ENCODE measurements around the gene ADGRE1.
A peak's percentile ranks its signal among the peaks of the same experiment; 100 is the strongest.
"Not testable (repeated sequence)": the region's sequence is repeated elsewhere in the genome, so short reads cannot be mapped to it uniquely, and the experiment has no call there.

ADGRE1 gene, protein sequence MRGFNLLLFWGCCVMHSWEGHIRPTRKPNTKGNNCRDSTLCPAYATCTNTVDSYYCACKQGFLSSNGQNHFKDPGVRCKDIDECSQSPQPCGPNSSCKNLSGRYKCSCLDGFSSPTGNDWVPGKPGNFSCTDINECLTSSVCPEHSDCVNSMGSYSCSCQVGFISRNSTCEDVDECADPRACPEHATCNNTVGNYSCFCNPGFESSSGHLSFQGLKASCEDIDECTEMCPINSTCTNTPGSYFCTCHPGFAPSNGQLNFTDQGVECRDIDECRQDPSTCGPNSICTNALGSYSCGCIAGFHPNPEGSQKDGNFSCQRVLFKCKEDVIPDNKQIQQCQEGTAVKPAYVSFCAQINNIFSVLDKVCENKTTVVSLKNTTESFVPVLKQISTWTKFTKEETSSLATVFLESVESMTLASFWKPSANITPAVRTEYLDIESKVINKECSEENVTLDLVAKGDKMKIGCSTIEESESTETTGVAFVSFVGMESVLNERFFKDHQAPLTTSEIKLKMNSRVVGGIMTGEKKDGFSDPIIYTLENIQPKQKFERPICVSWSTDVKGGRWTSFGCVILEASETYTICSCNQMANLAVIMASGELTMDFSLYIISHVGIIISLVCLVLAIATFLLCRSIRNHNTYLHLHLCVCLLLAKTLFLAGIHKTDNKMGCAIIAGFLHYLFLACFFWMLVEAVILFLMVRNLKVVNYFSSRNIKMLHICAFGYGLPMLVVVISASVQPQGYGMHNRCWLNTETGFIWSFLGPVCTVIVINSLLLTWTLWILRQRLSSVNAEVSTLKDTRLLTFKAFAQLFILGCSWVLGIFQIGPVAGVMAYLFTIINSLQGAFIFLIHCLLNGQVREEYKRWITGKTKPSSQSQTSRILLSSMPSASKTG

GRCh38 chr19:6887316-6887715 is at the start of gene ADGRE1:
TSS of gene ADGRE1 (plus strand) at chr19:6887579. CDS start at chr19:6887609, 30 bp downstream.
- peak; percentile 22 for DNase-seq (ENCODE audit: low spot score)

GRCh38 chr19:6838062-6838655 is 49.2 kb upstream of the ADGRE1 start:
- no peak for DNase-seq (ENCODE audit: low spot score)

DNA sequence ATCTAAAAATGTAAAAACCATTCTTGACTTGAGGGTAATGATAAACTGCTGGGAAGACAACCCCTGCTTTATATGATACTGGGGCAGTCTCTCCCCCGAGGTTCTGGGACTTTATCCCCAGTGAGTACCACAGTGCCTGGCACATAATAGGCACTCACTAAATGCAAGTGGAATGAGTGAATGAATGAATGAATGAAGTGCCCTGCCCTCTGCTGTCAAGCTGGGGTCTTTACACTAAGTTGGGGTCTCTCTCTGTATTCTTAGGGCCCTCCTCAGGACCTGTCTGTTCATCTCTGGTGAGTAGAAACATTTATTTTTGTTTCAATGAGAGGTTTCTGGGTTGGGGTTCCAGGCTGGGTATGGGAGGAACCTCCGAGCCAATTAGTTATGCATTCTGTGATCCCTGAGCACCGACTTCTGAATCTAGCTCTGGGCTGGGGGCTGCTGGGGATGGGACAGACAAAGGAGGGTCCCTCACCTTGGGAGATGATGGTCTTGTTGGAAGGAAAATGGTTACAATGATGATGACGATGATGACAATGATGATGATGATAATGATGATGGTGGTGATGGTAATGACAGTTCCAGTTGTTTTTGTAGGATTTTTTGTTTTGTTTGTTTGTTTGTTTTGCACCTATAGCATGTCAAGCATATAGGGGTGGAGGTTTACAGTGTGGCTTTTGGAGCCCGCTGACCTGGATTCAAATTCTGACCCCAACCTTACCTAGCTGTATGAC is 44.3 kb upstream of the ADGRE1 start:
- DNase-seq (ENCODE audit: low spot score): no peak

DNA sequence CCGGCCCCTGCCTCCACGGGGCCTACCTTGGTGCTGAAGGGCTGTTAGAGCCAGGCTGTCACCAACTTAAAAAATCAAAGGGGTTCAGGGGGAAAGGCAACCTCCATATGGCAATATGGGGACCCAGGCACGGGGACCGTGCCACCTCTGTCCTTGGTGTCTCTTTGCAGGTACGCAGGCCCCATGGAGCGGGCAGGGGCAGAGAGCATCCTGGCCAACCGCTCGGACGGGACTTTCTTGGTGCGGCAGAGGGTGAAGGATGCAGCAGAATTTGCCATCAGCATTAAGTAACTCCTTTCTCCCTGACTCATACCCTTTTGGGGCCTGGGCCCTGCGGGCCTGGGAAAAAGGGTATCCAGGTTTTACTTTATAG is 39.6 kb upstream of the ADGRE1 start:
- no peak for DNase-seq (ENCODE audit: low spot score)

GRCh38 chr19:6848986-6849385 is 38.4 kb upstream of the ADGRE1 start:
- DNase-seq (ENCODE audit: low spot score): no peak

GRCh38 chr19:6849876-6850275 is 37.5 kb upstream of the ADGRE1 start:
- no peak for DNase-seq (ENCODE audit: low spot score)

DNA sequence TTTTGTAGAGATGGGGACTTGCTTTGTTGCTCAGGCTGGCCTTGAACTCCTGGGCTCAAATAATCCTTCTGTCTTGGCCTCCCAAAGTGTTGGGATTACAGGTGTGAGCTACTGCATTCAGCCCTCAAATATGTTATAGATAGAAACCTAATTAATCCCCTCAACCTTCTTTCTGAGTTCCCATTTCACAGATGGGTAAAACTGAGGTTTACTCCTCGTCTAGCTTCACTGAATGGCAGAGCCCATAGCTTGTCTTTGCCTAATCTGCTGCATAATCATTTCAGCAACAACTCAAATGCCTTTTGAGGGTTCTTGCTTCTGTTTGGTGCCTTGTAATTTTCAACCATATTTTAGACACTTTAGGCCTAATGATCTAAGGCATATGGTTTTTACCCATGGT is 36.0 kb upstream of the ADGRE1 start:
- no peak for DNase-seq (ENCODE audit: low spot score)

GRCh38 chr19:6852001-6852400 is 35.4 kb upstream of the ADGRE1 start:
- DNase-seq (ENCODE audit: low spot score): no peak

GRCh38 chr19:6853868-6854267 is 33.5 kb upstream of the ADGRE1 start:
- no peak for DNase-seq (ENCODE audit: low spot score)

- DNase-seq (ENCODE audit: low spot score): no peak
Observed at GRCh38 chr19:6854758-6855157, 32.6 kb upstream of the ADGRE1 start.

DNA sequence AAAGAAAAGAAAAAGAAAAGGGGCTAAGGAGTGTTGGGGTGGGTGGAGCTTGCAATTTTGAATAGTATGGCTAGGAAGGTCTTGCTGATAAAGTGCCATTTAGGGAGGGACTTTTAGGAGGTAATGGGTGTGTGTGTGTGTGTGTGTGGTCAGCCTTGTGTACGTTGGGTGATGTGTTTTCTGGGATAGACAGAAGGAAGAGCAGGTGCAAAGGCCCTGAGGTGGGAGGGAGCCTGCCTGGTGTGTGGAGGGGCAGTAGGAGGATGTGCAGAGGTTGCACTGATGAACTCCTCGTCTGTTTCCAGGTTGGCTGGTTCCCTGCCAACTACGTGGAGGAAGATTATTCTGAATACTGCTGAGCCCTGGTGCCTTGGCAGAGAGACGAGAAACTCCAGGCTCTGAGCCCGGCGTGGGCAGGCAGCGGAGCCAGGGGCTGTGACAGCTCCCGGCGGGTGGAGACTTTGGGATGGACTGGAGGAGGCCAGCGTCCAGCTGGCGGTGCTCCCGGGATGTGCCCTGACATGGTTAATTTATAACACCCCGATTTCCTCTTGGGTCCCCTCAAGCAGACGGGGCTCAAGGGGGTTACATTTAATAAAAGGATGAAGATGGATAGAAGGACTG is 30.5 kb upstream of the ADGRE1 start:
- peak; percentile 30 for DNase-seq (ENCODE audit: low spot score)

DNA sequence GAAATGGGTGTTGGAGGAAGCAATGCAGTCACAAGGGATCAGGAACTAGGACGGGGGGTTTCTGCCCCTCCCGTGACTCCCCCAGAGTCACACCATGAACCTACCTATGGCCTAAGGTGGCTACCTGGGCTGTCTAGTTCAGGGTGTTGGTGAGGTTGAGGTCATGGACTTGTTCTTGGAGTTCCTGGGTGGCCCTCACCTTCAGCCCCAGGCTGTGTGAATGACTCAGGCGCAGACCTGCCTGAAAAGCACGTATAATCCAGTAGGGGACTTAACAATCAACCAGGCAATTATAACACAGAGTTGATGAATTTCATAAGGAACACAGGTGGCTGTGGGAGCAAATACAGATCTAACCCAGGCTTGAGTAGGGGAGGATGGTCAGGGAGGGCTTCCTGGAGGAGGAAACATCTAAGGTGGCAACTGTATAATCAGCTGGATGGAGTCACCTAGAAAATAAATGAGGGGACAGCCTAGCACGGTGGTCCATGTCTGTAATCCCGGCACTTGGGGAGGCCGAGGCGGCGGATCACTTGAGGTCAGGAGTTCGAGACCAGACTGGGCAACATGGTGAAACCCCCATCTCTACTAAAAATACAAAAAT is 25.6 kb upstream of the ADGRE1 start:
- DNase-seq (ENCODE audit: low spot score): no peak

DNA sequence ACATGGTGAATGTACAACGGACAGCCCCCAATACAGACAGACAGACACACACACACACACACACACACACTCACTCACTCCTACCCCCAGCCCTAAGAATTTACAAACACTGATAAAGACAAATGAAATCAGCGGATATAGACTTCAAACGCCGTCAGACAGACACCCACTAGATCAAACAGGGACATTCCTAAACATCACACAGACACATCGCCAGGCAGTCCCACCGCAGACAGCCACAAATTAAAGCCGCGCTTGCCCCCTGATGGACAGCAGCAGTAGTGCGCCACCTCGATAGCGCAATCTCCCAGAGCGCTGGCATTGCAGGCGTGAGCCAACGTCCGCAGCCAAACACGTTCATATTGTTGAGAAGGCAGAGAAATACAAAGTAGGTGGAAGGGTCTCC is 24.7 kb upstream of the ADGRE1 start:
- peak; percentile 81 for DNase-seq (ENCODE audit: low spot score)

DNA sequence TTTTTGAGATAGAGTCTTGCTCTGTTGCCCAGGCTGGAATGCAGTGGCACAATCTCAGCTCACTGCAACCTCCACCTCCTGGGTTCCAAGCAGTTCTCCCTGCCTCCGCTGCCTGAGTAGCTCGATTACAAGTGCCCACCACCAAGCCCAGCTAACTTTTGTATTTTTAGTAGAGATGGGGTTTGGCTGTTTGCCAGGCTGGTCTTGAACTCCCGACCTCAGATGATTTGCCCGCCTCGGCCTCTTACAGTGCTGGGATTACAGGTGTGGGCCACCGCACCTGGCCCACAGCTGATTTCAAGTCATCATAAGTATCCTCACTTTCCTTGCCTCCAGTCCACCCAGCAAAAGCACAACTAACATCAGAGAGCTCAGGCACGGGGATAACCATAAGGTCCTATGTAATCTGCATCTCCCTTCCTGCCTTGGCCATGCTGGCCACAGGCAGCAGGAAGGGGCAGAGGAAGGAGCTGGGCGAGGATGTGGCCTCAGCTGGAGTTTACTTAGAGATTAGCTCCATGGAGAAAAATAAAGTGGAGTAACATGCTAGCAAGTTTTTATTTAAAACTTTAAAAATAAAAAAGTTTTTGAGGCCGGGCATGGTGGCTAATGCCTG is 22.9 kb upstream of the ADGRE1 start:
- DNase-seq (ENCODE audit: low spot score): no peak

- no peak for DNase-seq (ENCODE audit: low spot score)
Observed at GRCh38 chr19:6865849-6866248, 21.5 kb upstream of the ADGRE1 start.

- DNase-seq (ENCODE audit: low spot score): no peak
Observed at GRCh38 chr19:6866741-6867151, 20.6 kb upstream of the ADGRE1 start.

- peak; percentile 56 for DNase-seq (ENCODE audit: low spot score)
Observed at GRCh38 chr19:6868351-6868750, 19.0 kb upstream of the ADGRE1 start.

GRCh38 chr19:6869151-6869882 is 18.1 kb upstream of the ADGRE1 start:
- not testable (repeated sequence) for DNase-seq (ENCODE audit: low spot score)

- DNase-seq (ENCODE audit: low spot score): no peak
Observed at GRCh38 chr19:6873708-6874431, 13.5 kb upstream of the ADGRE1 start.
